Tibial nerve (tissue), 4 donors: Measurements from ENCODE around the gene BRICD5. TPM values are rescaled to one million over a fixed set of nuclear protein-coding genes. Genes with fewer than 3 reads are reported as not detected.

Source experiments
- DNase-seq, 2 donors: peaks; one replicate each; pipeline ENCODE4 v3.0.0-alpha.2; 2019; ENCODE audit warnings: low spot score in 2 of 2
- H3K27ac ChIP-seq, 4 donors: fragments of 200-600 bp; sonication (generic) in 3 of 4; one replicate each; pipeline ENCODE4 v1.5.1; 2017 to 2019; ENCODE audit warnings: mild to moderate bottlenecking in 1 of 4
- H3K27me3 ChIP-seq, 2 donors: fragments of 200-600 bp; sonication (generic) in 1 of 2; one replicate each; pipeline versions ENCODE4 v1.5.1 to v1.6.0; 2017 to 2019
- H3K36me3 ChIP-seq, 3 donors: fragments of 200-600 bp; sonication (generic); one replicate each; pipeline ENCODE4 v1.5.1; 2018 to 2019
- H3K4me1 ChIP-seq, 4 donors: fragments of 200-600 bp; sonication (generic) in 3 of 4; one replicate each; pipeline ENCODE4 v1.5.1; 2017 to 2019
- H3K4me3 ChIP-seq, 4 donors: fragments of 200-600 bp; sonication (generic) in 3 of 4; one replicate each; pipeline ENCODE4 v1.5.1; 2017 to 2019; ENCODE audit warnings: mild to moderate bottlenecking in 1 of 4, moderate library complexity in 1 of 4
- H3K9me3 ChIP-seq, 4 donors: fragments of 200-600 bp; sonication (generic) in 3 of 4; one replicate each; pipeline ENCODE4 v1.5.1; 2017 to 2019
- CTCF ChIP-seq, 5 experiments: fragments of 200-600 bp in 3 of 5; fragments of 450-650 bp in 2 of 5; sonication (generic) in 3 of 5; IDR thresholded peaks; one replicate each; pipeline ENCODE4 v1.5.1; 2016 to 2019; ENCODE audit warnings: antibody characterized with exemption in 5 of 5, mild to moderate bottlenecking in 3 of 5, moderate library complexity in 2 of 5
- EP300 ChIP-seq, 2 donors: sonication (generic); formaldehyde crosslinking; IDR thresholded peaks; one replicate each; pipeline ENCODE4 v1.6.1; 2017; ENCODE audit warnings: antibody characterized with exemption in 2 of 2, mild to moderate bottlenecking in 1 of 2
- POLR2A ChIP-seq, 2 donors: fragments of 450-650 bp; IDR thresholded peaks; one replicate each; pipeline ENCODE4 v1.6.1; 2017; ENCODE audit warnings: antibody characterized with exemption in 2 of 2, mild to moderate bottlenecking in 2 of 2, moderate library complexity in 2 of 2
- WGBS, 2 donors: methylation state at CpG; one replicate each; pipeline ENCODE4 v1.1.5; 2018; 5-methylcytosine and 5-hydroxymethylcytosine counted together
- total RNA-seq, 4 donors: library from RNA; depleted of rRNA; stranded (reverse); fragments of >200 nt; gene quantifications; one replicate each; pipeline ENCODE4 v1.1.0, GENCODE V29; 2016

The BRICD5 gene
- total RNA-seq, 4 donors from 2014 or later, result 19.8 to 203 (median 24.4) TPM

- no peaks in the 10 kb centered on the region for H3K36me3 ChIP-seq
- no peaks in the 10 kb centered on the region for H3K27me3 ChIP-seq
- no peak overlapping the region for H3K27ac ChIP-seq
- H3K4me3 ChIP-seq, result no peak overlapping the region
- whole genome bisulfite sequencing, 2 donors, result 87 to 88% methylated on average over 18 to 19 of the region's 19 CpGs
- no peak for DNase-seq
- no peaks in the 10 kb centered on the region for H3K9me3 ChIP-seq
- no peaks in the 10 kb centered on the region for H3K4me1 ChIP-seq
- TF ChIP-seq CTCF (IDR thresholded peaks at IDR 0.05) (no peak), POLR2A (IDR thresholded peaks at IDR 0.05) (no peak), EP300 (IDR thresholded peaks at IDR 0.05) (no peak)
These were observed 26.3 kb downstream of the BRICD5 start for GRCh38 chr16:2184346-2184745.

GRCh38 chr16:2183671-2184070 is 27.0 kb downstream of the BRICD5 start:
- H3K36me3 ChIP-seq, result no peaks in the 10 kb centered on the region
- 88 to 91% methylated on average over 24 to 30 of the region's 30 CpGs for WGBS, 2 donors
- DNase-seq, result no peak
- H3K9me3 ChIP-seq, result no peaks in the 10 kb centered on the region
- H3K4me1 ChIP-seq, result peaks cover 0 to under 1% (median 0%) of the 10 kb centered on the region in 4 donors
- no peak overlapping the region for H3K4me3 ChIP-seq
- no peak for TF ChIP-seq EP300 (IDR thresholded peaks at IDR 0.05)
- TF ChIP-seq POLR2A (IDR thresholded peaks at IDR 0.05), result no peak
- TF ChIP-seq CTCF (IDR thresholded peaks at IDR 0.05), result no peak
- H3K27me3 ChIP-seq, result no peaks in the 10 kb centered on the region
- no peak overlapping the region for H3K27ac ChIP-seq

GRCh38 chr16:2181952-2182351 is 28.7 kb downstream of the BRICD5 start:
- 88 to 89% methylated on average over 19 to 20 of the region's 20 CpGs for WGBS, 2 donors
- H3K27ac ChIP-seq, result no peak overlapping the region
- H3K4me3 ChIP-seq, result no peak overlapping the region
- peaks cover 0 to 5% (median 0%) of the 10 kb centered on the region in 4 donors for H3K4me1 ChIP-seq
- H3K36me3 ChIP-seq, result peaks cover 0 to 17% (median 3%) of the 10 kb centered on the region in 3 donors
- TF ChIP-seq EP300 (IDR thresholded peaks at IDR 0.05) (no peak), CTCF (IDR thresholded peaks at IDR 0.05) (no peak)
- no peaks in the 10 kb centered on the region for H3K27me3 ChIP-seq
- no peak for DNase-seq
- H3K9me3 ChIP-seq, result no peaks in the 10 kb centered on the region

- DNase-seq, result no peak
- H3K9me3 ChIP-seq, result no peaks in the 10 kb centered on the region
- H3K4me3 ChIP-seq, result no peak overlapping the region
- 81 to 87% methylated on average over 28 to 34 of the region's 46 CpGs for WGBS, 2 donors
- H3K27me3 ChIP-seq, result no peaks in the 10 kb centered on the region
- peaks cover under 1 to 24% (median 3%) of the 10 kb centered on the region in 3 donors for H3K36me3 ChIP-seq
- TF ChIP-seq CTCF (IDR thresholded peaks at IDR 0.05) (no peak), EP300 (IDR thresholded peaks at IDR 0.05) (no peak), POLR2A (IDR thresholded peaks at IDR 0.05) (no peak)
- H3K4me1 ChIP-seq, result peaks cover 0 to 5% (median 0%) of the 10 kb centered on the region in 4 donors
- H3K27ac ChIP-seq, result no peak overlapping the region
These were observed 29.4 kb downstream of the BRICD5 start for GRCh38 chr16:2180962-2181923.

GRCh38 chr16:2180461-2180860 is 30.2 kb downstream of the BRICD5 start:
- DNase-seq, result no peak
- Histone ChIP-seq H3K36me3 (peaks cover 3 to 32% (median 8%) of the 10 kb centered on the region in 3 donors), H3K9me3 (no peaks in the 10 kb centered on the region), H3K4me3 (no peak overlapping the region), H3K27ac (no peak overlapping the region), H3K27me3 (no peaks in the 10 kb centered on the region), H3K4me1 (peaks cover 0 to 5% (median 0%) of the 10 kb centered on the region in 4 donors)
- TF ChIP-seq POLR2A (IDR thresholded peaks at IDR 0.05) (no peak), EP300 (IDR thresholded peaks at IDR 0.05) (no peak)
- WGBS, 2 donors, result 90 to 95% methylated on average over 8 to 43 of the region's 43 CpGs
